ENCODE results near the gene PWP2. TPM values are rescaled to one million over a fixed set of nuclear protein-coding genes. Genes with fewer than 3 reads are reported as not detected.
A peak's percentile ranks its signal among the peaks of the same experiment; 100 is the strongest.

PWP2 gene
- total RNA-seq, 1 donor from 2014 or later, result 9.9 TPM

- H3K4me1 ChIP-seq, result peaks cover 27% of the 10 kb centered on the region
- H3K9me3 ChIP-seq, result no peaks in the 10 kb centered on the region
- DNase-seq (peak; percentile 23), ATAC-seq (no peak)
- intact Hi-C loops (cut with DNase I), result no loop called here
- peaks cover 88% of the 10 kb centered on the region for H3K36me3 ChIP-seq
- peak overlapping the region; percentile 6 for H3K4me3 ChIP-seq
- no peak for TF ChIP-seq CTCF (IDR thresholded peaks at IDR 0.05)
- H3K27ac ChIP-seq, result peak overlapping the region; percentile 80
- no peaks in the 10 kb centered on the region for H3K27me3 ChIP-seq
Observed at GRCh38 chr21:44084496-44085241, 22.5 kb upstream of the PWP2 start.

- H3K36me3 ChIP-seq, result peaks cover 88% of the 10 kb centered on the region
- no peak overlapping the region for H3K4me3 ChIP-seq
- H3K9me3 ChIP-seq, result no peaks in the 10 kb centered on the region
- ATAC-seq (no peak), DNase-seq (peak; percentile 53)
- peaks cover 27% of the 10 kb centered on the region for H3K4me1 ChIP-seq
- H3K27ac ChIP-seq, result peak overlapping the region; percentile 80
- intact Hi-C loops (cut with DNase I), result no loop called here
- H3K27me3 ChIP-seq, result no peaks in the 10 kb centered on the region
- TF ChIP-seq CTCF (IDR thresholded peaks at IDR 0.05), result no peak
Observed at GRCh38 chr21:44085491-44086321, 21.5 kb upstream of the PWP2 start.

GRCh38 chr21:44086636-44087425 lies 20.4 kb upstream of the PWP2 start:
- intact Hi-C loops (cut with DNase I), result no loop called here
- no peaks in the 10 kb centered on the region for H3K9me3 ChIP-seq
- H3K27me3 ChIP-seq, result no peaks in the 10 kb centered on the region
- peaks cover 88% of the 10 kb centered on the region for H3K36me3 ChIP-seq
- peak overlapping the region; percentile 80 for H3K27ac ChIP-seq
- TF ChIP-seq CTCF (IDR thresholded peaks at IDR 0.05), result no peak
- no peak overlapping the region for H3K4me3 ChIP-seq
- ATAC-seq, result peak; percentile 3
- peak; percentile 59 for DNase-seq
- peaks cover 27% of the 10 kb centered on the region for H3K4me1 ChIP-seq

- Histone ChIP-seq H3K36me3 (peaks cover 88% of the 10 kb centered on the region), H3K27ac (peak overlapping the region; percentile 51), H3K4me3 (no peak overlapping the region), H3K27me3 (no peaks in the 10 kb centered on the region), H3K4me1 (peaks cover 27% of the 10 kb centered on the region), H3K9me3 (no peaks in the 10 kb centered on the region)
- no peak for TF ChIP-seq CTCF (IDR thresholded peaks at IDR 0.05)
- intact Hi-C loops (cut with DNase I), result no loop called here
- ATAC-seq, result peak; percentile 46
- DNase-seq, result peak; percentile 66
Observed at GRCh38 chr21:44087426-44088400, 19.5 kb upstream of the PWP2 start.

Measured in upper lobe of right lung (tissue), 1 donor.